Dendritic cell treated with granulocyte-macrophage colony-stimulating factor and Interleukin-4, amounts not matched to agents 40 ng/mL and 50 ng/mL, for 4 days (primary cell): Measurements from ENCODE around the gene ZNF148.

ENCODE experiments used
- H3K27ac Mint-ChIP-seq: one replicate; pipeline ENCODE4 v1.8.0; 2022; ENCODE audit warnings: mild to moderate bottlenecking, mixed read lengths
- H3K27me3 Mint-ChIP-seq: one replicate; pipeline ENCODE4 v1.8.0; 2022; ENCODE audit warnings: mild to moderate bottlenecking, mixed read lengths
- H3K36me3 Mint-ChIP-seq: one replicate; pipeline ENCODE4 v1.8.0; 2022; ENCODE audit warnings: low read depth, mixed read lengths
- H3K4me1 Mint-ChIP-seq: one replicate; pipeline ENCODE4 v1.8.0; 2022; ENCODE audit warnings: low read depth, mixed read lengths
- H3K4me3 Mint-ChIP-seq: one replicate; pipeline ENCODE4 v1.8.0; 2022; ENCODE audit warnings: mild to moderate bottlenecking, moderate library complexity, mixed read lengths
- H3K9me3 Mint-ChIP-seq: one replicate; pipeline ENCODE4 v1.8.0; 2022; ENCODE audit warnings: mixed read lengths
- intact Hi-C: fragments of 100-400 bp; cut with micrococcal nuclease; formaldehyde crosslinking; loops from one replicate; pipeline ENCODE4 v1.15.0; 2022

The ZNF148 gene

DNA sequence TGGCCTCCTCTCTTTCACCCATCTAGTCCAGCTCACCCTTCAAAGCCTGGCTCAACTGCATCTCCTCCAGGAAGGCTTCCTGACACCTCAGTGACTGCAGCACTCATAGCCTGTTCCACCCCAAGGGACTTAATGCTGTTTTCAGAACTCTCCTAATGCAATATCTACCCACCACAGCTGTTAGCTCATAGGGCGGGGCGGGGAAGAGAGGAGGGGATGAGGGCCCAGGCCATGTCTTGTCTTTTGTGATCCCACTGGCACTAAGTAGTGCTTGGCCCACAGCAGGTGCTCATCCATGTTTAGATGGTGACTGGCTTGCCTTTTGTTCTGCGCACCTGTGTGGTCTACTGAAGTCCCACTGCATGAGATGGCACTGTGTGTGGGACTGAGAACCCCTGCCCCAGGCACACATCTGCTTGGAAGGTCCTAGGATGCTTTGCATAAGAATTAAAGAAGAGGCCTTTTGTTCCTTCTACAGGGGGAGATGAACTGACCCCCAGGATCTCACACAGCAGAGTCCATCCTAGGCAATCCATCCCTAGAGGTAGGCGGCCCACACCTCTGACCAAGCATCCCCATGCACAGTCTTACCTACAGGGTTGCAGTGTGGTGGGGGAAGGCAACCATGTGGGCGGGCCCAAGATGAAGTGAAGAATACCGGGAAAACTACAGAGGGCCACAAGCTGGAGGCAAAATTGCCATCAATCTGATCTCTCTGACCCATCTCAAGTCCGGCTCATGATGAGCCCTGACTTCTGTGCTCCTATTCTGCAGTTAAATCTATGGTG, 185.6 kb downstream of the ZNF148 start:
- H3K4me3 Mint-ChIP-seq = no peak overlapping the region
- H3K4me1 Mint-ChIP-seq = peaks cover 9% of the 10 kb centered on the region
- intact Hi-C loops = no loop called here
- H3K36me3 Mint-ChIP-seq = no peaks in the 10 kb centered on the region
- H3K27me3 Mint-ChIP-seq = peaks cover 8% of the 10 kb centered on the region
- H3K9me3 Mint-ChIP-seq = no peaks in the 10 kb centered on the region
- H3K27ac Mint-ChIP-seq = no peak overlapping the region

DNA sequence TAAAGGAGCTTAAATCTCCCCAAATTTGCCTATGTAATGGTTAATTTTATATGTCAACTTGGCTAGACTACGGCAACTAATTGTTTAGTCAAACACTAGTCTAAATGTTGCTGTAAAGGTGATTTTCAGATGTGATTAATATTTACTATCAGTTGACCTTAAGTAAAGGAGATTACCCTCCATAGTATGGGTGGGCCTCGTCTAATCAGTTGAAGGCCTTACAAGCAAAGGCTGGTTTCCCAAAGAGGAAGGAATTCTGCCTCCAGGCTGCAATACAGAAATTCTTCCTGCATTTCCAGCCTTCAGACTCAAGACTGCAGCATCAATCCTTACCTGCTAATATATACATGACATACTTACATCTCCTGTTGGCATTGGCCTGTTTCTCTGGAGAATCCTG, 186.2 kb downstream of the ZNF148 start:
- Mint-ChIP-seq H3K4me3 (no peak overlapping the region), H3K27me3 (peaks cover 8% of the 10 kb centered on the region), H3K27ac (no peak overlapping the region), H3K4me1 (peaks cover 9% of the 10 kb centered on the region), H3K9me3 (no peaks in the 10 kb centered on the region), H3K36me3 (no peaks in the 10 kb centered on the region)
- intact Hi-C loops = no loop called here

DNA sequence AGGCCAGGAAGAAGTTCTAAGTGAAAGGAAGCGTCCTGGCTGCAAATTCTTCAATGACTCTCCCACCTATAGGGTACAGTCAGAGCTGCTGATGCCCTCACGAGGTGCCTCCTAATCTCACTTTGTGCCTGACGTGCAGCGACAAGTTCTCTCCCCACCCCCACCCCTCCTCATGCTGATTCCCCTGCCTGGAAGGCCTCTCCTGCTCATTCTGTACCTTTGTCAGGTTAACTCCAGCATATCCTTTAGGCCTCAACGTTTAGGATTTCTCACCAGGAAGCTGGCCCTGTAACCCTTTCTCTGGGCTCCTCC, 187.6 kb downstream of the ZNF148 start:
- Mint-ChIP-seq H3K36me3 (no peaks in the 10 kb centered on the region), H3K4me1 (peaks cover 8% of the 10 kb centered on the region), H3K4me3 (no peak overlapping the region), H3K27ac (no peak overlapping the region), H3K9me3 (no peaks in the 10 kb centered on the region), H3K27me3 (peaks cover 3% of the 10 kb centered on the region)
- intact Hi-C loops = no loop called here

DNA sequence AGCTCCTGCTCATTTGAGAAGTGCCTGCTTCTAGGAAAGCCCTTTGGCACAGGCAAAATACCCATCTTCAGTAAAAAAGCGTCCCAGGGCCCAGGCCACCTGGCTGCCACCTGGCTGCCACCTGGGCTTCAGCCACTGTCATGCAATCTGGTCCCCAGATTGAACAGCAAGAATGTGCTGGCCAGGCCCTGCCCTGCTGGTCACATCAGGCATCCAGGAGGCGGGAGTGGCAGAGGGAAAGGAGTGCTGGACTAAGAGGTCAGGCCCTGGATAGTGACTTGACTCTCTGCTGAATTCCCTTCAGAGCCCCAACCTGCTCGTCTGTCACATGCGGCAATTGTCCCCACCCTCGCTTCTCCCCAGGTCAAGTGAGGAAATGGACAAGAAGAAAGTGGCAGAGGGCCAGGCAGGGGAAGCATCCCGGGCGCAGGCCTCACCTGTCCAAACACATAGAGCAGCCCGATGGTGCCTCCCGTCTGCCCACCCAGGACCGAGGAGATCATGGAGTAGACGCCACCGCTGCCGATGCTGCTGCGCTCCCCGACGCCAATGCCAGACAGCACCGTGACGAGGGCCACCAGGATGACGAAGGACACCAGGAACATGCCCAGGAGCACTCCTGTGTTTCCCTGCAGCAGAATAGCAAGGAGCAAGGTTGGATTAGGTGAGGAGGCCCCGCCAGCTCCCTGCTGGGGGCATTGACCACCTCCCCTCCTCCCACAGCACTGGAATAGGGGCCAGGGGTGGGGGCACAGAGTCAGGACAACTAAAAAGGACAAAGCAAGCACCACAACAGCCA, 188.1 kb downstream of the ZNF148 start:
- Mint-ChIP-seq H3K4me3 (no peak overlapping the region), H3K4me1 (peaks cover 2% of the 10 kb centered on the region), H3K27ac (no peak overlapping the region), H3K27me3 (peaks cover 2% of the 10 kb centered on the region), H3K9me3 (no peaks in the 10 kb centered on the region), H3K36me3 (no peaks in the 10 kb centered on the region)
- intact Hi-C loops = no loop called here

DNA sequence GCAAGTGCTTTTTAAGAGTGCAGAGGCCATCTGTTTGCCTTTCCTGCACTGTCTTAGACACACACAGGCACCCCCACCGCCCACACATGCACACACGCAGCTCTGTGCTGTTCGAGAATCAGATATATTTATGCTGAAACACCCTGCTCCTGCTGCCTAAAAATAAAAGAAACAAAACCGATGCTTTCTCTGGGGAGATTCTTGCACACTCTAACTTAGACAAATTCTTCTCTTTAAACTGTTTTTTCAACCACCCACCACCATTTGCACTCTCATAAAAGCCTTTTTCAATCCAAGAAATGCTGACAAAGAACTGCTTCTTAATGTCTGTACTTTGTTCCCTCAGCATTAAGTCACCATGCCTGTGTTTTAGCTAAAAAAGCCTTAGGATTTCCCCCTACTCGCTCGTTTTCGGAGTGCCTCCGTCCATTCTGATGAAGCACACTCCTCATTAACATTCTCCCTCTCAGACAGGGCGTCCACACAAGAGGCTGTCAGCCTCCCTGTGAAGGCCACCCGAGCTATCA, 188.8 kb downstream of the ZNF148 start:
- no peaks in the 10 kb centered on the region for H3K9me3 Mint-ChIP-seq
- peaks cover 2% of the 10 kb centered on the region for H3K27me3 Mint-ChIP-seq
- H3K4me1 Mint-ChIP-seq = no peaks in the 10 kb centered on the region
- H3K27ac Mint-ChIP-seq = no peak overlapping the region
- no peak overlapping the region for H3K4me3 Mint-ChIP-seq
- no peaks in the 10 kb centered on the region for H3K36me3 Mint-ChIP-seq
- intact Hi-C loops = no loop called here

DNA sequence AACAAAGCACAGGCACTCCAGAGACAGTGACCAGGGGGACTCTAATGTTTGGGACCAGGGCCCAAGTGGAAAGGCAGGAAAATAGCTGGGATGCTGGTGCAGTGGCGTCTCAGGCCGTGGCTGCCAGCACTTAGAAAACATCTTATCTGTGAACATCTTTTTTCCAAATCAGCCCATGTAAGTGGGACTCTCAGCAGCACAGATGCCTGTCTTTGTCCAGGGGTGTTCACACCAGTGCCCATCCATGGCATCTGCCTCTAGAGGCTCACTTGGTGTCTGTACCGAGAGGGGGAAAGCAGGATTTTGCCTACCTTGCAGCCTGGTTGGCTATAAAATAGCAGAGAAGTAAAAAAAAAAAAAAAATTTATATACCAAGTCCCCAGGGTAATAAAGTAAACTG, 189.3 kb downstream of the ZNF148 start:
- peaks cover 2% of the 10 kb centered on the region for H3K27me3 Mint-ChIP-seq
- no peaks in the 10 kb centered on the region for H3K4me1 Mint-ChIP-seq
- no peak overlapping the region for H3K27ac Mint-ChIP-seq
- H3K4me3 Mint-ChIP-seq = no peak overlapping the region
- no peaks in the 10 kb centered on the region for H3K9me3 Mint-ChIP-seq
- H3K36me3 Mint-ChIP-seq = no peaks in the 10 kb centered on the region
- intact Hi-C loops = no loop called here

DNA sequence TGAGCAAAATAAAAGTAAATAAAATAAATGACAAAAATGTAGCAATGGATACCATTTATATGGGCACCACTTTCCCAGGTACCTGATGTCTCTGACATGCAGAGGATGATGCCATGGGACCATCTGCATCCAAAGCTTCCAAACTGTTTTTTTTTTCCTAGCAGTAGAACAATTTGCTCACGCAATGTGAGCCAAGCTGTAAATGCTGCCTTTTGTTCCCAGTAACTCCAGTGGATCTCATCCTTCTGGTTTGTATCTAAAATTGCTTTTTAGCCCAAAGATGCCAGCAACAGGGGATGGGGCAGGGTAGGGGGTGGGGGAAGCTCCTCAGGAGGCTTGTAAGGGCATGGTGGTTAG, 195.3 kb downstream of the ZNF148 start:
- Mint-ChIP-seq H3K36me3 (no peaks in the 10 kb centered on the region), H3K27me3 (no peaks in the 10 kb centered on the region), H3K4me1 (peaks cover 8% of the 10 kb centered on the region), H3K9me3 (peaks cover under 1% of the 10 kb centered on the region), H3K27ac (no peak overlapping the region), H3K4me3 (no peak overlapping the region)
- intact Hi-C loops = no loop called here

DNA sequence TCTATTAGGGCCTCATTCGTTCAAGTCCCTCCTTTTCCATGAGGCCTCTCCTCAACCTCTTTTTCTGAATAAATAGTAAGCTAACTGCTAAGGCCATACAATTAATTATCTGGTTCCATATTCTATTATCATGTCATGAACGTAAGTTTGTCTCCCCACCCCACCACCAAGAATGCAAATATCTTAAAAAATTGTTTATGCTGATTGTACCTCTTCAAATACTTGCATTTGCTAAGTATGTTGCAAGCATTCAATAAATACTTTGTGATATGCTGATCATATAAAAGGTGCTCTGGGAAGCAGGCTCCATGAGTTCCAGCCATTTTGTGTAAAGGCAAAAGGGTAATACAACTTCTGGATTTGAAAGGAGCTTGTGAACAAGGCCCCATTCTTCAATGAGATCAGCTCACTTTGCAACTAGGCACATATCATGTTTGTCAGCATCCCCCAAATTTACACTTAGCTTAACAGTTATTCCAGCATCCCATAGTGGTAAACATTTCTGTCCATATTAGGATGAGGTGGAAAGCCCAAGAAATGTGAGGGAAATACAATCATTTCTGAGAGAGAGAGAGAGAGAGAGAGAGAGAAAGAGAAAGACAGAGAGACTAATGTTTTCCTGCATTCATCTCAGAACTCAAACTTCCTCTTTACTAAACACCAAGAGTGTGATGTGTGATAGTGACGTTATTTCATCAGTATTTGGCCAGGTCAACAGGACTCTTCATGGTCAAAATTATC, 195.8 kb downstream of the ZNF148 start:
- H3K27me3 Mint-ChIP-seq = no peaks in the 10 kb centered on the region
- H3K9me3 Mint-ChIP-seq = peaks cover 6% of the 10 kb centered on the region
- intact Hi-C loops = no loop called here
- H3K36me3 Mint-ChIP-seq = no peaks in the 10 kb centered on the region
- H3K27ac Mint-ChIP-seq = peak overlapping the region; percentile 36
- no peak overlapping the region for H3K4me3 Mint-ChIP-seq
- H3K4me1 Mint-ChIP-seq = peaks cover 8% of the 10 kb centered on the region

DNA sequence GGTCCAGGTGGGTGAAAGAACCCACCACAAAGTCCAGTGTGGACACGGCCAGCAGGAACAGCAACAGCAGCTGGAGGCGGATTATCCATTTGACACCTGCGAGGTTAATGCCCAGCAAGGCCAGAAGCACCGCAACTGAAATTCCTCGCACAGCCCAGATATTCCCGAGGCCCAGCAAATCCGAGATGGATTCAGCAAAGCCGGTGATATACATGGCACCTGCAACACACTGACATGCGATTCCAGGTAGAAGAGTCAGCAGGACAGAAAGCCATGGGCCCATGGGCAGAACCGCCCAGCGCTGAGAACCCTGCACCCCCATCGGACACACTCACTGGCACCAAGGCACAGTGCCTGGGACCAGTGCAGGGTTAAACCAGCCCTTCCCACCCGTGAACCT, 197.4 kb downstream of the ZNF148 start:
- Mint-ChIP-seq H3K4me3 (no peak overlapping the region), H3K27ac (no peak overlapping the region), H3K27me3 (peaks cover 1% of the 10 kb centered on the region), H3K36me3 (no peaks in the 10 kb centered on the region), H3K4me1 (peaks cover 8% of the 10 kb centered on the region), H3K9me3 (peaks cover 15% of the 10 kb centered on the region)
- intact Hi-C loops = no loop called here
